Fibroblast of lung (primary cell): Measurements from ENCODE around the gene YWHAG.

ENCODE experiments used
- CTCF ChIP-seq, 2 donors: IDR thresholded peaks in 1 of 2; conservative IDR thresholded peaks in 1 of 2; 1 replicate in 1 of 2; 2 replicates in 1 of 2; pipeline ENCODE4 v1.5.1; 2011 to 2012; ENCODE audit warnings: low read length in 2 of 2, control low read depth in 1 of 2, inconsistent platforms in 1 of 2, low read depth in 1 of 2, mild to moderate bottlenecking in 1 of 2
- EZH2 ChIP-seq: IDR thresholded peaks from 2 replicates; pipeline ENCODE4 v1.5.1; 2012; ENCODE audit warnings: low read length, control low read depth, mild to moderate bottlenecking; ENCODE audit errors: missing control alignments

DNA sequence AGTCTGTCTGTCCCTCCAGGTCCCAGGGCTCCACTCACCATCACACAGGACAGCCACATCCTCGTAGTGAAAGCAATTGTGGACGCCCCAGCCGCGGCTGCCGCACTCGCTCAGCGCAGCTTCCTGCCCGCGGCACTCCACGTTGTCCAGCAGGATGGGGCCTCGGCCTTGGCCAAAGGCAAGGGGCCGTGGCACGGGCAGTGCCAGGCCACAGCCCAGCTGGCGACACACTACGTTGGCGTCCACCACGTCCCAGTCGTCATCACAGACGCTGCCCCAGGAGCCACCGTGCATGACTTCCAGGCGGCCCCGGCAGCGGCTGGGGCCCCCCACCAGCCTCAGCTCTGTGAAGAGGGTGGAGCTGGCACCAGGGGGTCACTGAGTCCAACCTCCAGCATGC lies 41.5 kb upstream of the YWHAG start:
- TF ChIP-seq EZH2 (no peak), CTCF (conservative IDR thresholded peaks at IDR 0.05 in 1 of 2, IDR thresholded peaks at IDR 0.05 in 1 of 2; ENCODE audit: low read depth in 1 of 2, low read length in 2 of 2) (no peak)
